ENCODE data around the gene EFNA5.

EFNA5 gene

GRCh38 chr5:107602896-107603295 lies 67.8 kb downstream of the EFNA5 start:
- DNase-seq = no peak

GRCh38 chr5:107601076-107601475 lies 69.7 kb downstream of the EFNA5 start:
- DNase-seq = no peak

- DNase-seq = no peak
Measured at GRCh38 chr5:107598958-107599357, 71.8 kb downstream of the EFNA5 start.

GRCh38 chr5:107597803-107598202 lies 72.9 kb downstream of the EFNA5 start:
- no peak for DNase-seq

GRCh38 chr5:107597247-107597646 lies 73.5 kb downstream of the EFNA5 start:
- DNase-seq = no peak

GRCh38 chr5:107594253-107595045 lies 76.3 kb downstream of the EFNA5 start:
- DNase-seq = no peak

DNA sequence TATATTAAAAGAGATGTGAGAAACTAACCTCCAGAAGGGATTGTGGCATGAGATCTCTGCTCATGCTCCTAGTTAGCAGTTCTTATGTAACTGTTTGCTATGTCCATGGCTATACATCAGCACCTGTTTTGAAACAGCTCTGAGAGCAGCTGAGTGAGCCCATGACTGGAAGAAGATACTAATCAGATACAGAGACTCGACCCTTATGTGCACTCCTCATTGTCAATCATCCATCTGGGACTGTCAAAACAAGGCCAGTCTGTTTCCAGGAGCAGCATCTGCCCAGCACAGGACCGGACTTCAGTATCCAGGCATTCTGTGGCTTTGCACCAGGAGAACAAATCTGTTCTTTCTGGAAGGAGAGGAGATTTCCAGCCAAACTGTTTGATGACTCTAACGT lies 77.7 kb downstream of the EFNA5 start:
- no peak for DNase-seq

- no peak for DNase-seq
Measured at GRCh38 chr5:107592515-107592914, 78.2 kb downstream of the EFNA5 start.

DNA sequence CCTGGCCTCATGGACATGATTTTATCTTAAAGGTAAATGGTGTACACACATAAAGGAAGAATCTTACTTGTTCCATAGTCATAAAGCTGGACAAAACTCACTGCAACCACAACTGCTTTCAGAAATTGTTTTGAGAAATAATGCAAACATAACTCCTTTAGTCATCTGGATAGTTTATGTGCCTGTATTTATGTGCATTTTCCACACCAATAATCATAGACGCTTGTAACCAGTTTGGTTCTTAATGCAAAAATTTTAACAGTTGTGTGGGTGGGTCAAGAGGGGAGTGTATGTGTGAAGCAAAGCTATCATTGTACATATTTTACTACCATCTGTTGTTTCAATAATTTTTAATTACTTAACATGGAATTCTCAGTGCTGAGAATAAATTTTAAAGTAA lies 80.1 kb downstream of the EFNA5 start:
- DNase-seq = no peak

DNA sequence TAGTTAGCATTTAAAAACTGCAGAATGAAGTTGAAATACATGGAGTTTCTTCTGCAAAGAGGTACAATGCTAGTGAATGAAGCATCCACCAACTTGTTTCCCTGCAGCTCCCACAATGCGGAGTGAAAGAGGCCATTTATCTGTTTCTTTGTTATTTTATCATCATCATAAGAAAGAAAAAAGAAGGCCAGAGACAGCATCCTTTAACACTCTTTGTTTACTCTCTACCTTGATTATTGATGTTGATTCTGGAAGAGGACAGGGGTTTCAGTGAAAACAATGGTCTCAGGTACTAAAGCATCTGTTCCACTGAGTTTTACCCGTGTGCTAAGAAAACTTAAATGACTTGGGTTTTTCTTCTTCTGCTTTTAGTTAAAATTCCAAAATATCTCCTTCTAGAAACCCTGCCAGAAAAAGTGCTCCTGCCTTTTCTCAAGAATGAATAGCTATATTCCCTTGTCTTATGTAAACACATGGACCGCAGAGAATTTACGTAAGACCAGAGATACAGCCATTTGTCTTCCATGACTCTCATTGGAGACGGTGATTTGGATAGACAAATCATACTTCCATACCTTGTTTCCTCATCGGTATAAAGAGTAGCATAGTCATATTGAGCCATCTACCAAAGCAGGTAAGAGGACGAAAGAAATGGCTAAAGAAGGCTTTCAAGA lies 81.1 kb downstream of the EFNA5 start:
- DNase-seq = no peak

GRCh38 chr5:107582625-107583024 lies 88.1 kb downstream of the EFNA5 start:
- DNase-seq = no peak

GRCh38 chr5:107580889-107581820 lies 89.6 kb downstream of the EFNA5 start:
- DNase-seq = no peak

DNA sequence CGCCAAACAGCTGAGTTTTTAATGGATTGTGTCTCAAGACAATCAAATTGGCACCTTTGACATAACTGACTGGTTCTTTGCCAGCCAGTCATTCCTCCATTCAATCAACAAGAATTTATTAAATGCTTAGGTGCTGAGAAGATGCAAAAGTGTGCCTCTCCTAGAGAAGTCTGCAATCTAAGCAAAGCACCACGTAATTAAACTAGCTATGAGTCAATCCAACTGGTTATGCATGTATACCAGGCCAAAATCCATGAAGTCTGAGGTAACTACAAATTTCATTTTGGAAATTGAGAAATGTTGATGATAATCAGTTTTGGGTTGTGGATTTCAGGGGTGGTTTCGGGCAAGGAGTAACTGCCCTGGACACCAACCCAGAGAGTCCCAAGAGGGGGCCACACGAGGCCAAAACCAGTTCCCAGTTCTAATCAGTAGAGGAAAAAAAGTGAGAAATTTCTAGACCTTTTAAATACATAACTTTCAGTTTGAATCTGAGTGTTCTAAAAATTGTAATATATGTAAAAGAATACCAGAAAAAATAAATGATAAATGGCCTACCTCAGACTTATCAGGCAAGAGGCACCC lies 92.6 kb downstream of the EFNA5 start:
- no peak for DNase-seq

GRCh38 chr5:107577394-107577950 lies 93.3 kb downstream of the EFNA5 start:
- no peak for DNase-seq

GRCh38 chr5:107576736-107577393 lies 93.9 kb downstream of the EFNA5 start:
- no peak for DNase-seq

GRCh38 chr5:107576155-107576554 lies 94.6 kb downstream of the EFNA5 start:
- no peak for DNase-seq

DNA sequence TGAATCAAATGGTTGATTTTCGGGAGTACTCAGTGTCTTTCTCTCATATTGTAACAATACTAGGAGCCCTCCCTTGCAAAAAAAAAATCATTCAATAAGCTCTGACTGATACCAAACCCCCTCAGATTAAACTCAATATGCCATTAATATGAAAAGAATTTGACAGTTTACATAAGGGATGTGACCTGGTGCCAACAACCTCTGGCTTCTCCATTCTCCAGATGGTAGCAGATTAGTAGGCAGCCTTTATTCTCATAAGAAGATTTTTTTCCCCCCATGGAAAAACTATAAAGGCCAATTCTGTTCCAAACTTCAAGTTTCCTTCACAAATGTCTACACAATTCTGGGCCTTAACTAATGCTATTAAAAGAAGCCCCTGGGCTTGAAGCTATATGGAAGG lies 96.5 kb downstream of the EFNA5 start:
- no peak for DNase-seq

DNA sequence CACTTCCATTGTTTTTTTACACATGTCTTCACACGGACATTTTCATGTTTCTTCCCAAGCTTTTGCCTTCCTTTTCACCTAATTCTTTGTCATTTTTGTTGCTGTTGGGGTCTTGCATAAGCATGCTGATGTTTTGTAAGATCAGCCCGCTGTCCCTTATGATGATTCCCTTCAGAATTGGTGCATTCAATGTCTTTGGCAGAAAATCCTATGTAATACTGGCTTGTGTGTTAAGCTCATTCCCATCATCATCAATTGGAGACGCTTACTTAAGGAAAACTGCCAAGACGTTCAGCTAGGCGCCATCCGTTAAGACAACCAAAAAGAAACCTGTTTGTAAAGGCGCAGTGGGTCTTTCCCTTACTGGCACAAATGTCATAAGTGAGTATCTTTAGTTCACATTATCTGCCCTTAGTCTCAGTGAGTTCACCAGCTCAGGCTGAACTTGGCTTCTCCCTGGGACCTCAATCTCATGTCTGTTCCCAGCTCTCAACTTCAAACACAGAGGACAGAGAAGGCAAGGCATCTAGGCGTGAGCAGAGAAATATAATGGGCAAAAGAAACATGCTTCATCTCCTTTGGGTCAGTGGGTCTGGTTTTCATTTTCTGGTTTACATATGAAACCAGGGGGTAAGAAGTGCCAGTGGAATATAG lies 97.9 kb downstream of the EFNA5 start:
- no peak for DNase-seq

DNA sequence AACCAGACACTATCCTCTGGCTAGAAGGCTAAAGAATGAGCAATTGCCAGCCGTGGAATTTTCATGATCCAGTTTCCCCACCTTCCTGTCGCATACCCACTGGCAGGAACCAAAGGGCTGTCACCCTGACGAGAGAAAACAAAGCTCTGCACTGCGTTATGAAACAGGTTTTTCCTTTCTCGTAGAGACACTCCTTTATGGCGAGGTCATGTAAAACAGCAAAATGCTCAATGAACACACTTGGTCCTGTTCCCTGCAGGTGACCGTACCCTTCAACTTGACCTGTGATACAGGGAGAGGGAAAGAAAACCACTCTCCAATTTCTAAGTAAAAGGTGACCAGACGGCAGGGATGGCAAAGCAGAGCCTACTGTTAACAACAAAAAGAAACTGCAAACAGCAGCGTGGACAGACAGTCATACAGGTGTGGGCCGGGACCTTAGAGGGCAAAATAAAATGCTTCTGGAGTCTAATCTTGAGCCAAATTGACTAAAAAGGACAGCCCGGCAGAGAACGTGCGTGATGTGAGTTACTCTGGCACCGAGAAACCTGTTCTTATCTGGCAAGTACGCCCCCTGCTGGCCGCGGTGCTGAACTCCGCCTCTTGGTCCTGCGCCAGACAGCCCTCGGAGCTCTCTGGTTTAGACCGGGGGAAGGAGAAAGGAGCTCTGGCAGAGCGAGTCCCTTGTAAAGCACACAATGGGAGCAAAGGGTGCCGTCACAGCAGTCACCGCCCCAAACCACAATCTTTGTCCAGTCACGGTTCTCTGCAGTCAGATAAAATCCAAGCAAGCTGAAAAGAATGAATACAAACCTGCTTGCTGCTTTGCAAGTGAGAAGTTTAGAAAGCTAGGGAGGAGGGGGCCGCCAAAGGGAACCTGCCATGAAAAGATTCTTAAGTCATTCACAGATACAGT lies 98.9 kb downstream of the EFNA5 start:
- DNase-seq = peak; percentile 65

DNA sequence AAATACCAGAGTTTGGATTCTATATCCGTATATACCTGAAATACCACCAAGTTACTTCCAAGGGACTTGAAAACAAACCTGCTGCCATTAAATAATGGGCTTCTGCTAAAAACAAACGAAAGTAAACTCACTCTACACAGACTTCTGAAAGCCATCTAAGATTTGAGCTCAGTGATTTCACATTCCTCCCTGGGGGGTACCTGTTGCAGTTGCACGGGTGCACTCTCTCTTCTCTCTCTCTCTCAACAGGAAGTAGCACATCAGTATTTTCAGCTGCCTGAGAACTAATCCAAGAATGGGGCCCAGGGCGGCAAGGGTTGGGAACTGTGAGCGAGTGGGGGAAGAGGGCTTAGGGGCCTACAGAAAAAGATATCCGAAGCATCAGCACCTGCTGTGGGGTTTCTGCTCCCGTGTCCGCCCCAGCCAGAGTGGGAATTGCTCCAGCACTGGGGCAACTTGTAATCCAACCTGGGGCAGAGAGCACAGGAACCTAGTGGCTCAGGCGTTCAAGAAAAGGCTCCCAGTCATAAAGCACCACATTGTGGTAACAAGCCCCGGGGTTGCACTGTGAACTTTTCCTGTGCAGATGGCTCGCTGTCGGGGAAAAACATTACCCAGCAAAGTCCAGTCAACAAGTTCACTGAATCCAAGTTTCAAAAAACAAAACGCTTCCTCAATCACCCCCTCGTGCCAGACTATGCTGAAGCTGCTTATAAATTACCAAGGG lies 99.8 kb downstream of the EFNA5 start:
- DNase-seq = no peak

Data from central memory CD4-positive, alpha-beta T cell (primary cell).